K562 (cell line): ENCODE data around the gene SMOC2. TPM values are rescaled to one million over a fixed set of nuclear protein-coding genes. Genes with fewer than 3 reads are reported as not detected.

ENCODE experiments used
- ATAC-seq: fragments of 200-7000 bp; cut with Tn5 transposase; 3 replicates; pipeline ENCODE4 v1.9.1; 2020; ENCODE audit warnings: moderate library complexity
- BruUV-seq: library from RNA; stranded (reverse); fragments of 400-500 nt; replicated peaks from 2 replicates; lab custom pipeline; 2021; lab: Mats Ljungman, UMichigan
- CTCF ChIA-PET: fragments of 300-600 bp; formaldehyde crosslinking; extraction: SDS; loops from one replicate; lab custom pipeline; 2021; ENCODE audit warnings: low intra/inter-chr PET ratio; lab: Yijun Ruan, JAX
- POLR2A ChIA-PET: fragments of 300-600, 350-650 bp; sonication (Branson Sonifier 250); formaldehyde crosslinking; extraction: SDS; loops from one replicate; lab custom pipeline; 2021; ENCODE audit warnings: antibody characterized with exemption, inconsistent platforms; lab: Yijun Ruan, JAX
- DNase-seq, 4 experiments: peaks; one replicate each; pipeline versions ENCODE4 v3.0.0 to v3.0.0-alpha.2; 2011 to 2018; ENCODE audit warnings: low spot score in 3 of 4, mixed read lengths in 3 of 4; ENCODE audit errors: extremely low read depth in 1 of 4
- FAIRE-seq: peaks from 2 replicates; lab custom pipeline; 2011; peaks lifted over from hg19 to GRCh38; lab: Jason Lieb, UNC
- H2AFZ ChIP-seq: 2 replicates; pipeline ENCODE4 v1.6.0; 2011; ENCODE audit warnings: low read depth, low read length, control low read depth, inconsistent platforms
- H3K27ac ChIP-seq: fragments of 200-600 bp; 3 replicates; pipeline ENCODE4 v1.8.0; 2011; ENCODE audit warnings: low read depth, mild to moderate bottlenecking, control low read depth, inconsistent platforms, low read length, moderate library complexity, mixed read lengths; ENCODE audit errors: extremely low read depth
- H3K27me3 ChIP-seq, 2 experiments: fragments of 300-600 bp in 1 of 2; 2 replicates in 1 of 2; 3 replicates in 1 of 2; pipeline versions ENCODE4 v1.6.0 to v1.8.0; 2011; ENCODE audit warnings: inconsistent platforms in 2 of 2, low read length in 2 of 2, mild to moderate bottlenecking in 1 of 2, mixed read lengths in 1 of 2, moderate library complexity in 1 of 2; ENCODE audit not compliant: control insufficient read depth in 2 of 2, insufficient read depth in 2 of 2
- H3K36me3 ChIP-seq: fragments of 300-600 bp; 3 replicates; pipeline ENCODE4 v1.8.0; 2011; ENCODE audit warnings: mild to moderate bottlenecking, low read length, inconsistent platforms; ENCODE audit not compliant: control insufficient read depth, insufficient read depth
- H3K4me1 ChIP-seq, 2 experiments: fragments of 200-600 bp in 1 of 2; replicated peaks in 1 of 2; 2 replicates in 1 of 2; 3 replicates in 1 of 2; pipeline versions ENCODE4 v1.5.1 to v1.8.0; 2011; ENCODE audit warnings: inconsistent platforms in 2 of 2, low read length in 2 of 2, mild to moderate bottlenecking in 1 of 2, mixed read lengths in 1 of 2, moderate library complexity in 1 of 2; ENCODE audit not compliant: control insufficient read depth in 2 of 2, insufficient read depth in 2 of 2
- H3K4me2 ChIP-seq: 2 replicates; pipeline ENCODE4 v1.6.1; 2011; ENCODE audit warnings: low read length, control low read depth, inconsistent platforms, mixed read lengths; ENCODE audit not compliant: insufficient read depth
- H3K4me3 ChIP-seq: fragments of 200-600 bp; sonication (generic), shearing (Covaris generic); 2 replicates; pipeline ENCODE4 v1.5.1; 2016; ENCODE audit warnings: control low read depth, inconsistent platforms
- H3K79me2 ChIP-seq: fragments of 200-600 bp; 3 replicates; pipeline ENCODE4 v1.8.0; 2011; ENCODE audit warnings: low read length, inconsistent platforms; ENCODE audit not compliant: control insufficient read depth, insufficient read depth
- H3K9ac ChIP-seq, 2 experiments: 2 replicates each; pipeline versions ENCODE4 v1.6.0 to v1.6.1; 2011; ENCODE audit warnings: low read depth in 2 of 2, low read length in 2 of 2, control low read depth in 1 of 2, inconsistent platforms in 1 of 2, mild to moderate bottlenecking in 1 of 2, mixed read lengths in 1 of 2; ENCODE audit not compliant: insufficient read depth in 1 of 2
- H3K9me1 ChIP-seq: one replicate; pipeline ENCODE4 v1.6.0; 2011; ENCODE audit warnings: inconsistent platforms, mild to moderate bottlenecking, low read length, moderate library complexity; ENCODE audit not compliant: control insufficient read depth, insufficient read depth
- H3K9me3 ChIP-seq: replicated peaks from 2 replicates; pipeline ENCODE4 v1.5.1; 2011; ENCODE audit warnings: low read depth, low read length, inconsistent platforms; ENCODE audit not compliant: control insufficient read depth, insufficient read depth
- H4K20me1 ChIP-seq: replicated peaks from 2 replicates; pipeline ENCODE4 v1.6.1; 2011; ENCODE audit warnings: low read length, inconsistent platforms, mixed read lengths; ENCODE audit not compliant: control insufficient read depth, insufficient read depth
- CHD1 ChIP-seq: fragments of 200-600 bp; sonication (generic); IDR thresholded peaks from one replicate; pipeline ENCODE4 v1.6.1; 2012; ENCODE audit warnings: mild to moderate bottlenecking, moderate library complexity, low read length, inconsistent platforms
- E2F3 ChIP-seq: fragments of 250-450 bp; sonication (Bioruptor Pico); IDR thresholded peaks from 2 replicates; pipeline ENCODE4 v1.4.0; 2020; ENCODE audit warnings: mild to moderate bottlenecking
- FOSL1 ChIP-seq: fragments of 200-800 bp; sonication (Bioruptor generic); conservative IDR thresholded peaks from 2 replicates; pipeline ENCODE4 v1.6.1; 2016; ENCODE audit warnings: missing genetic modification characterization, missing compliant biosample characterization
- KAT2B ChIP-seq: IDR thresholded peaks from one replicate; pipeline ENCODE4 v1.6.1; 2012; ENCODE audit warnings: low read depth, mild to moderate bottlenecking, control low read depth, inconsistent platforms, low read length, moderate library complexity
- KAT7 ChIP-seq: sonication (generic); formaldehyde crosslinking; IDR thresholded peaks from 2 replicates; pipeline ENCODE4 v1.8.0; 2022; ENCODE audit warnings: missing genetic modification reagents, mild to moderate bottlenecking, borderline replicate concordance
- MXI1 ChIP-seq: IDR thresholded peaks from 2 replicates; pipeline ENCODE4 v1.6.1; 2011; ENCODE audit warnings: low read depth, mild to moderate bottlenecking, improper control_type of control experiment, low read length
- MYC ChIP-seq, 2 experiments: fragments of 250-450 bp in 1 of 2; sonication (Bioruptor Pico) in 1 of 2; IDR thresholded peaks; 2 replicates each; pipeline versions ENCODE4 v1.5.1 to v1.6.1; 2012 to 2021; ENCODE audit warnings: low read depth in 2 of 2, borderline replicate concordance in 1 of 2, improper control_type of control experiment in 1 of 2, low read length in 1 of 2, mild to moderate bottlenecking in 1 of 2, moderate library complexity in 1 of 2
- RBFOX2 ChIP-seq: fragments of 200-400 bp; formaldehyde crosslinking; IDR thresholded peaks from 2 replicates; pipeline ENCODE4 v1.6.1; 2017; ENCODE audit warnings: low read depth, mild to moderate bottlenecking, low read length, moderate library complexity
- RNF219 ChIP-seq: fragments of 250-450 bp; sonication (Bioruptor Pico); IDR thresholded peaks from 2 replicates; pipeline ENCODE4 v1.5.0; 2022; ENCODE audit warnings: mild to moderate bottlenecking
- STAT5A ChIP-seq: IDR thresholded peaks from 2 replicates; pipeline ENCODE4 v1.6.1; 2012; ENCODE audit warnings: low read length, inconsistent platforms, borderline replicate concordance
- WGBS: fragments of 100-300 bp; shearing (Covaris generic); methylation state at CpG from one replicate; pipeline ENCODE4 v1.1.6; 2016; ENCODE audit warnings: low coverage, mixed read lengths; ENCODE audit not compliant: insufficient coverage; ENCODE audit errors: missing lambda C conversion rate; 5-methylcytosine and 5-hydroxymethylcytosine counted together
- in situ Hi-C: fragments of 300-500 bp; cut with MboI; formaldehyde crosslinking; loops from 4 replicates; pipeline ENCODE4 v1.15.0; 2018; ENCODE audit warnings: inconsistent platforms, mixed read lengths
- intact Hi-C: fragments of 100-400 bp; cut with micrococcal nuclease; formaldehyde crosslinking; loops from 2 replicates; pipeline ENCODE4 v1.14.2; 2022
- polyA plus RNA-seq, 8 experiments: library from polyadenylated mRNA; depleted of rRNA in 4 of 8; stranded (reverse) in 5 of 8; unstranded in 3 of 8; fragments of >200 nt; fragmentation: Nextera tagmentation in 2 of 8; fragmentation: Illumina TruSeq in 1 of 8; extraction: Ambion mirVana in 2 of 8; extraction: Trizol in 1 of 8; gene quantifications; 2 replicates each; pipeline versions ENCODE4 v1.2.1 to v1.2.3, GENCODE V29; 2011 to 2014; ENCODE audit warnings: inconsistent platforms in 1 of 8, missing spikeins in 1 of 8
- total RNA-seq, 7 experiments: library from RNA; depleted of rRNA in 6 of 7; stranded (reverse); fragments of >200 nt in 6 of 7; fragmentation: Illumina TruSeq in 2 of 7; extraction: Trizol in 2 of 7; gene quantifications; 2 replicates each; pipeline versions ENCODE4 v1.2.1 to v1.2.3, GENCODE V29; 2011 to 2021; ENCODE audit warnings: low replicate concordance in 1 of 7
- TF ChIP-seq, protein P1 (sequence below): fragments of 250-450 bp; sonication (Bioruptor Pico); IDR thresholded peaks from 2 replicates; pipeline ENCODE4 v1.8.0; 2022; ENCODE audit warnings: inconsistent platforms
- TF ChIP-seq, protein P2 (sequence below): sonication (generic); formaldehyde crosslinking; IDR thresholded peaks from 2 replicates; pipeline ENCODE4 v1.8.1; 2023; ENCODE audit warnings: mild to moderate bottlenecking, missing genetic modification reagents

SMOC2 gene
- total and polyA plus RNA-seq, 9 of the 15 experiments (the other 6 are each of a cell fraction or from before 2014, with no cell fraction given) = 0.45 to 2.3 (median 1.1) TPM

- TF ChIP-seq KAT2B (no peak), CHD1 (no peak), MYC (IDR thresholded peaks at IDR 0.05; ENCODE audit: low read depth, low read length) (no peak), MYC (CRISPR knock-in tag; IDR thresholded peaks at IDR 0.05; ENCODE audit: borderline replicate concordance, low read depth) (no peak), E2F3 (no peak), RNF219 (CRISPR knock-in tag) (no peak), RBFOX2 (no peak), KAT7 (CRISPR knock-in tag) (no peak), FOSL1 (no peak), STAT5A (no peak), MXI1 (no peak)
- TF ChIP-seq, protein P1, sequence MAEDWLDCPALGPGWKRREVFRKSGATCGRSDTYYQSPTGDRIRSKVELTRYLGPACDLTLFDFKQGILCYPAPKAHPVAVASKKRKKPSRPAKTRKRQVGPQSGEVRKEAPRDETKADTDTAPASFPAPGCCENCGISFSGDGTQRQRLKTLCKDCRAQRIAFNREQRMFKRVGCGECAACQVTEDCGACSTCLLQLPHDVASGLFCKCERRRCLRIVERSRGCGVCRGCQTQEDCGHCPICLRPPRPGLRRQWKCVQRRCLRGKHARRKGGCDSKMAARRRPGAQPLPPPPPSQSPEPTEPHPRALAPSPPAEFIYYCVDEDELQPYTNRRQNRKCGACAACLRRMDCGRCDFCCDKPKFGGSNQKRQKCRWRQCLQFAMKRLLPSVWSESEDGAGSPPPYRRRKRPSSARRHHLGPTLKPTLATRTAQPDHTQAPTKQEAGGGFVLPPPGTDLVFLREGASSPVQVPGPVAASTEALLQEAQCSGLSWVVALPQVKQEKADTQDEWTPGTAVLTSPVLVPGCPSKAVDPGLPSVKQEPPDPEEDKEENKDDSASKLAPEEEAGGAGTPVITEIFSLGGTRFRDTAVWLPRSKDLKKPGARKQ (CRISPR knock-in tag) = no peak
- TF ChIP-seq, protein P2, sequence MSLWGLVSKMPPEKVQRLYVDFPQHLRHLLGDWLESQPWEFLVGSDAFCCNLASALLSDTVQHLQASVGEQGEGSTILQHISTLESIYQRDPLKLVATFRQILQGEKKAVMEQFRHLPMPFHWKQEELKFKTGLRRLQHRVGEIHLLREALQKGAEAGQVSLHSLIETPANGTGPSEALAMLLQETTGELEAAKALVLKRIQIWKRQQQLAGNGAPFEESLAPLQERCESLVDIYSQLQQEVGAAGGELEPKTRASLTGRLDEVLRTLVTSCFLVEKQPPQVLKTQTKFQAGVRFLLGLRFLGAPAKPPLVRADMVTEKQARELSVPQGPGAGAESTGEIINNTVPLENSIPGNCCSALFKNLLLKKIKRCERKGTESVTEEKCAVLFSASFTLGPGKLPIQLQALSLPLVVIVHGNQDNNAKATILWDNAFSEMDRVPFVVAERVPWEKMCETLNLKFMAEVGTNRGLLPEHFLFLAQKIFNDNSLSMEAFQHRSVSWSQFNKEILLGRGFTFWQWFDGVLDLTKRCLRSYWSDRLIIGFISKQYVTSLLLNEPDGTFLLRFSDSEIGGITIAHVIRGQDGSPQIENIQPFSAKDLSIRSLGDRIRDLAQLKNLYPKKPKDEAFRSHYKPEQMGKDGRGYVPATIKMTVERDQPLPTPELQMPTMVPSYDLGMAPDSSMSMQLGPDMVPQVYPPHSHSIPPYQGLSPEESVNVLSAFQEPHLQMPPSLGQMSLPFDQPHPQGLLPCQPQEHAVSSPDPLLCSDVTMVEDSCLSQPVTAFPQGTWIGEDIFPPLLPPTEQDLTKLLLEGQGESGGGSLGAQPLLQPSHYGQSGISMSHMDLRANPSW = no peak
- TF ChIP-seq, all 486 proteins: peak for 0
- WGBS = 13% methylated on average over 25 of the region's 26 CpGs
- in situ Hi-C loops = no loop called here
These were observed 25.6 kb upstream of the SMOC2 start for GRCh38 chr6:168415098-168415992.

More at GRCh38 chr6:168415098-168415992, 25.6 kb upstream of the SMOC2 start:
- Histone ChIP-seq H3K79me2 (peaks cover 11% of the 10 kb centered on the region), H2AFZ (no peak overlapping the region), H3K36me3 (peaks cover 2% of the 10 kb centered on the region; the same call in 1 of the 3 replicates), H4K20me1 (peaks cover 8% of the 10 kb centered on the region; the same call in 1 of the 2 replicates), H3K27me3 (peaks cover 18 to 86% of the 10 kb centered on the region in 2 experiments; a peak in 4 of 5 replicates), H3K27ac (no peak overlapping the region), H3K4me2 (no peak overlapping the region), H3K4me1 (peaks cover 0 to 18% of the 10 kb centered on the region in 2 experiments; a peak in 2 of 5 replicates), H3K9me1 (peaks cover 3% of the 10 kb centered on the region), H3K4me3 (no peak overlapping the region), H3K9ac (no peak overlapping the region; a peak in 1 of 4 replicates), H3K9me3 (no peaks in the 10 kb centered on the region)
- intact Hi-C loops = no loop called here
- POLR2A ChIA-PET = no interaction called here
- CTCF ChIA-PET = no interaction called here
- DNase-seq (no peak), FAIRE-seq (no peak), ATAC-seq (no peak)
- BruUV-seq = no TSS peak
